VCaP (cell line): ENCODE data around the gene TRNP1.
A peak's percentile ranks its signal among the peaks of the same experiment; 100 is the strongest.

Source experiments
- H3K27ac ChIP-seq: fragments of 450-650 bp; 2 replicates; pipeline ENCODE4 v1.5.1; 2017
- CTCF ChIP-seq: fragments of 450-650 bp; conservative IDR thresholded peaks from 2 replicates; pipeline ENCODE4 v1.5.1; 2017; ENCODE audit warnings: mild to moderate bottlenecking, moderate library complexity

TRNP1 gene

GRCh38 chr1:26991310-26992116 is 2.0 kb upstream of the TRNP1 start:
- no peak for TF ChIP-seq CTCF
- peak overlapping the region; percentile 73 for H3K27ac ChIP-seq

GRCh38 chr1:26994020-26994786 is 711 bp downstream of the TRNP1 start:
- peak overlapping the region; percentile 76; the same call in 1 of the 2 replicates for H3K27ac ChIP-seq
- no peak for TF ChIP-seq CTCF

DNA sequence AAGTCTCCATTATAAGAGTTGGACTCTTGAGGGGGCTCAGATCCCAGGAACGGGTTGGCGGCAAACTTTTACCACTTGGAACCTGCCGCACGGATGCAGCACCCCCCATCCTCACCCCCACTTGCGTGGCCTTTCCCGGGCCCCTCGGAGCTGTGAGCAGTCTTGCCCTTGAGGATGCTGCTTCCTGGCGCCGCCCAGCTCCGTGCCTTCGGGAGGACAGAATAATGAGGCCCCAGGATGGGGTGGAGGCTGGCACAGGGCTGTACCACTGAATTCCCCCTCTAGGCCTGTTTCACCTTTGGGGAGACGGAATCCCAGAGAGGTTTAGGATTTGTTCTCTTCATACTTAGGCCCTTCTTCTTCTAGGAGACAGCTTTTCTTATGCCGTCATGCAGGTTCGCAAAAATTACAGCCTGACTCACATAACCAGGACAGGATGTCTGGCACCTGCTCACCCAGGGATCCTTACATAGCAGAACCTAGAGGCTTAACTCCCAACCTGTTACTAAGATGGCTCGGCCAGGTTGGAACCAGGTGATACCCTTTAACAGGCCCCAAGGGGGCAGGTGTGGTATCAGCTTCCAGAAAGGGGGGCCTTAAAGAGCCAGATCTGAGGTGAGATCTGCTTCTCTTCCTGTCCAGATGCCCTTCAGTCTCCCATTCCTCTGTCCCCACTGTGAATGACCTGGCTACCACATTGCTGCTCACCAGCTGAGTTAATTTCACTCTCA is 1.5 kb downstream of the TRNP1 start:
- TF ChIP-seq CTCF = no peak
- H3K27ac ChIP-seq = peak overlapping the region; percentile 76; the same call in 1 of the 2 replicates

- H3K27ac ChIP-seq = no peak overlapping the region
- TF ChIP-seq CTCF = no peak
Measured at GRCh38 chr1:26996024-26996423, 2.5 kb downstream of the TRNP1 start.

DNA sequence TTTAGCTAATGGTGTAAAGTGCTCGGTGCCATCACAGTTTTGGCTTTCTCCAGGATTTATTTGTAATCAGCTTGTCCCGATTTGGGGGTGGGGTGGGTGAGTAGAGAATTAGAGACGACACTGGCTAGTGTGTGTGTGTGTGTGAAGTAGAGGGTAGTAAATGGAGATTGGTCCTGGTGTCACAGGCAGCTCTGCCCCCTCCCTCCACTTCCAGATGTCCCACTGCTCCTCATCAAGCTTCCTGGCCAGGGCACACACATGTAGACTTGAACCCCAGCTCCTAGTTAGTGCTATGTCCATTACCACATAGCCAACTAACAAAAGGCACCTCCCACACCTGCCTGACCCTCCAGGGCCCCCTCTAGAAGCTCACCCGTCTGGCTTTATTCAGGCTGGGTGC is 3.2 kb downstream of the TRNP1 start:
- TF ChIP-seq CTCF = no peak
- no peak overlapping the region for H3K27ac ChIP-seq

DNA sequence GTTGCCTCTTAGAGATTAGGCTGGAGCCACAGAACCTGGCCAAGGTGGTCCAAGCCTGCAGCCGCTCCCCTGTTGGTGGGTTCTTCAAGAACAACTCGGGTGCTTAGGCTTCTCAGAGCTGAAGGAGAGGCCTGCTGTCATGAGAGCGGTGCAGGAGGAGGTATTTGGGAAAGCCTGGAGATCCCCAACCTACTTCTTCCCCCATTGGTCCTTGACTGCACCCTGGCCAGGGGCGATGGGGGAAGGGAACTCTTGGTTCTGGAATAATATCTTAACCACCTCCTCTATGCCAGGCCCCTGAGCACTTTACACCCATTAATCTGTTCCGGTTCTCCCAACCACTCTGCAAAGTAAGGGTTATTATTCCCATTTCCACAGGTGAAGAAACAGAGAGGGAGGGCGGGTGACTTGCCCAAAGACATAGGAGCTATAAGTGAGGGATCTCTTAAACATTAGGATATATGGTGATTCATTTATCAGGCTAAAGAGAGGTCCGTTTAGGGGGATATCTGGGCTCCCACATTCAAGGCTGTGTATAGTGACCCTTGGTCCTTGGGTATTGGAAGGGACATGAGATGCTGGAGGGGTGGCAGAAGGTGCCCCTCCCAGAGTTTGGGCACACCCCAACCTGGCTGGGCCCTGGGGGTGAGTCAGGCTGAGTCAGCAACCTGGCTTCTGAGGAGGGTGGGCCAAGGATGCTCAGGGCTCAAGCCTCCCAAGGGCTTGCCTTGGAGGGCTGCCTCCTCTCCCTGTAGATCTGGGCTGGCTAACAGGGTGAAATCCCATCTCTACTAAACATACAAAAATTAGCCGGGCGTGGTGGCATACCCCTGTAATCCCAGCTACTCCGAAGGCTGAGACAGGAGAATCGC is 5.2 kb downstream of the TRNP1 start:
- no peak overlapping the region for H3K27ac ChIP-seq
- no peak for TF ChIP-seq CTCF
